HG03460 (cell line): ENCODE measurements around the gene NDUFS6.
"Not testable (repeated sequence)": the region's sequence is repeated elsewhere in the genome, so short reads cannot be mapped to it uniquely, and the experiment has no call there.

Experiments used
- ATAC-seq: cut with Tn5 transposase; IDR thresholded peaks from one replicate; pipeline ENCODE4 v1.9.1; 2021; ENCODE audit not compliant: unreplicated experiment

NDUFS6 gene

DNA sequence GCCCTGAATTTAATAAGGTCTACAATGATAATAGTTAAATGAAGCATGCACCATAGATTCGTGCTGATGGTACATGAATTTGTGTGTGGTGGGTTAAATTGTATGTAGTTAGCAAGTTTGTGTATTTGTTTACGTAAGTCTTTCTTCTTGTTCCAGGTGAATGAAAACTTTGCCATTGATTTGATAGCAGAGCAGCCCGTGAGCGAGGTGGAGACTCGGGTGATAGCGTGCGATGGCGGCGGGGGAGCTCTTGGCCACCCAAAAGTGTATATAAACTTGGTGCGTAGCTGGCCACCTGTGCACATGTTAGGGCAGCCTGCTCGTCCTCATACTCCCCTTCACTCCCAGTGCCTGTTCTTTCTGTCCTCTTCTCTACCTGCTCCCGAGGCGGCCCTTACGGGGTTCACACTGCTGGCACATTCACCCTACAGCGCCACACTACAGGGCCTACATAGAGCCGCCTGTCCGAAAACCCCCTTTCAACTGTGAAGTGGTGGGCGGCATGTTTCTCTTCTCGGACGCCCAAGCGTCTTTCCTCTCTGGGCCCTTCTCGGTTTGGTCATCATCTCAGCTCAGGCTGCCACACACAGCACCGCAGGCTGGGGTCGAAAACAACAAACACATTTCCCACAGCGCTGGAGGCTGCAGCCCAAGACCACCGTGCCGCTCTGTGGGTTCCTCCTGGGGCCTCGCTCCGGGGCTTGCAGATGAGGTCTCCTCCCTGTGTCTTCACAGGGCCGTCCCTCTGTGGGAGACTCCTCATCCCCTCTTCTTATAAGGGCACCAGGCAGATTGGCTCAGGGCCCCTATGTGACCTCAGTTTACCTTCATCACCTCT, 13.2 kb downstream of the NDUFS6 start:
- no peak for ATAC-seq

- ATAC-seq = no peak
These were observed 14.0 kb downstream of the NDUFS6 start for GRCh38 chr5:1815071-1815786.

- no peak for ATAC-seq
These were observed 14.7 kb downstream of the NDUFS6 start for GRCh38 chr5:1815881-1816292.

GRCh38 chr5:1816495-1817089, 15.4 kb downstream of the NDUFS6 start:
- not testable (repeated sequence) for ATAC-seq

GRCh38 chr5:1817261-1818043, 16.2 kb downstream of the NDUFS6 start:
- no peak for ATAC-seq

DNA sequence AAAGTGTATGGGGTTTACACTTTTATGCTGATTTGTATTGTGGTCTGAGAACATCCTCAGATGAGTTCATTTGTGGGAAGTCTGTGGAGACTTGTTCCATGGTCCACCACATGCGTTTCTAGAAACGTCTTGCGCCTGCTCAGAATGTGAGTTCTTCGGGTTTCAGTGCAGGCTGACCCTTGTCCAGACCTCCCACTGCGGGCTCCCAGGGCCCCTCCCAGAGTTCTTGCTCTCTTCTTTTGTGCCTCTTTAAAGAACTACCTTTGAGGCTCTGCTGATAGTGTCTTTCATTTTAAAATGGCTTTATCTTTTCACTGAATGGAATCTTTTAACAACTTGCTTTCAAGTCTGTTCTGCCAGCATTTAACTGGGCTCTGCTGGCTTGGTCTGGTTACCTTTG, 17.6 kb downstream of the NDUFS6 start:
- no peak for ATAC-seq

- ATAC-seq = no peak
These were observed 18.3 kb downstream of the NDUFS6 start for GRCh38 chr5:1819458-1819857.

DNA sequence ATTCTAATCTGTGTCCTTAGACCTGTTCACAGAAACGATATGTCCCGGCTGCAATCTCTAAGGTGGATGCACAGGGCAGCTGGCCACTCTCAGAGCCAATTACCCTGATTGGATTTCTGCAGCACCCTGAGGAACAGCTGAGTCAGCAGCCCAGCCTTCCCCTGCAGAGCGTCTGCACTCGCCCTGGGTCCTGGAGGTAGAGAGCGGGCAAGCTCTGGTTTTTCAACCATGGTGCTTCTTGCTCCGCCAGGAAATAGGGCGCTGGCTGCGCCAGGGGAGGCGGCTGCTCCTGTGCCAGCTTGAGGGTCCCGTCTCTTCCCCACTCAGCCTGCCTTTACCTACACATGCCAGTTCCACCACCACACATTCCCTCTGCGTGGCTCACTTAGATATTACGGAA, 19.2 kb downstream of the NDUFS6 start:
- ATAC-seq = no peak

DNA sequence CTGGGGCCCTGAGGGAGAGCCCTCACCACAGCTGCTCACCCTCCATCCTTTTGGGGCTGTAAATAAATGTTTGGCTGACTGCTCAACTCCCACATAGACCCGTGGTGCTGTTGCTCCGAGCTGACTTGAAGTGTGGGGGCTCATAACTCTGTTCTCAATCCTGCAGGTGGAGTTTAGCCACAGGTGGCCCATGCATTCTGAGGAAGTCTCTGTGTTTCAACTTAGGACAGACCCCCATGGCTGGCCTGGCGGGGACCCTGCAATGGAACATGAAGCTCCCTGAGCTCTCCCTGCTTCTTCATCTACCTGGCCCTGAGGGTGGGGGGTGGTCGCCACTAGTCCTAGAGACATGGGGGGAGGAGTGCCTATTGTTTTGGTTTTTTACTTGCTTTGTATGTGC, 19.7 kb downstream of the NDUFS6 start:
- no peak for ATAC-seq

GRCh38 chr5:1821862-1822261, 20.7 kb downstream of the NDUFS6 start:
- ATAC-seq = no peak

DNA sequence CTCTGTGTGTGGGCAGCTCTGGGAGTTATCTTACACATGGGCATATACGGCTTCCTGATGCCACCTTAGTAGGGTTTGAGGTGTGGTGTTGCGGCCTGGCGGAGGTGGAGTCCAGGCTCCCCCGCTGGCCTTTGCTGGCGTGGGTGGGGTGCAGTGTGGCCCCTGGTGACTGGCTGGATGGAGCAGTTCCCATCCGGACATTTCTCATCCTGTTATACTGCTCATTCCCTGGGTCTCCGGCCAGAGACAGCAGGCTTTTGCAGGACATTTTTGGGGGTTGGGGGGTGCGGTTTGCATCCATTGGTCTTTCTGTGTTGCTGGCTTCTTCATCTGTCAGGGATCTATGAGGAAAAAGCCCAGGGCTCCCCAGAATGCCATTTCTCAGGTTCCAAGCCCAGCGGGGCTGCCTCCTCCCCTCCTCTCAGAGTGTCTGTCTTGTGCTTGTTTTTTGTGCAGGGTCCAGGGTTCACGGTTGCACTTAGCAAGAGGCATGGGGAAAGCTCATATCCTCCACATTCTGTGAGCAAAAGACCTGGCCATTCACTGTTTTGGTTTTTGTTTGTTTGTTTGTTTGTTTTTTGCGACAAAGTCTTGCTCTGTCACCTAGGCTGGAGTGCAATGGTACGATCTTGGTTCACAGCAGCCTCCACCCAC, 22.3 kb downstream of the NDUFS6 start:
- ATAC-seq = no peak

DNA sequence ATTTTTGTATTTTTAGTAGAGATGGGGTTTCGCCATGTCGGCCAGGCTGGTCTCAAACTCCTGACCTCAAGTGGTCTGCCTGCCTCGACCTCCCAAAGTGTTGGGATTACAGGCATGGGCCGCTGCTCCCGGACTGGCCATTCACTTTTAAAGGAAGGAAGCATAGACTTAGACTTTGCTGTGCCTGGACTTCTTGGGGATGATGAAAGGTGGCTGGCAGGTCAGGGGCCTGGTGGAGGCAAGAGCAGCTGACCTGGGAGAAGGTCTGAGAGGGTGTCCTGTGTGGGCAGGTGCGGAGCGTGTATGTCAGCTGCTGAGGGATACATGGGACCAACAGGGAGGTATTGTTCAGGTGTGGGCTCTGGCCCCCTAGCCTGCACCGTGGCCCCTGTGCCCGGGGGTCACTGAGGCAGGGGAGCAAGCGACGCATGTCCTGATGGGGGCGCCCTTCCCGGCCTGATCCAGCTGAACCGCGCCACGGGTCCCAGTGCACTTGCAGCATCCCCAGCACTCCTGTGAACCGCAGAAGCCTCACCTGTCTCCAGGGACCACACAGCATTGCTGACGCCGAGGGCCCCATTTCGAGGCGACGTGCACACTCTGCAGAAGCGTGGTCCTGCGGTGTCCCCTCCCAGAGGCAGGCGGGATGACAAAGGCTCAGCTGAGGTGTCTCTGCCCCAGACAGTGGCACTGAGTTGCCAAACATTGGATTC, 23.1 kb downstream of the NDUFS6 start:
- no peak for ATAC-seq

GRCh38 chr5:1824903-1825841, 24.0 kb downstream of the NDUFS6 start:
- no peak for ATAC-seq

GRCh38 chr5:1826235-1826980, 25.2 kb downstream of the NDUFS6 start:
- no peak for ATAC-seq

- no peak for ATAC-seq
These were observed 26.0 kb downstream of the NDUFS6 start for GRCh38 chr5:1827025-1827885.

GRCh38 chr5:1827886-1828397, 26.7 kb downstream of the NDUFS6 start:
- no peak for ATAC-seq

DNA sequence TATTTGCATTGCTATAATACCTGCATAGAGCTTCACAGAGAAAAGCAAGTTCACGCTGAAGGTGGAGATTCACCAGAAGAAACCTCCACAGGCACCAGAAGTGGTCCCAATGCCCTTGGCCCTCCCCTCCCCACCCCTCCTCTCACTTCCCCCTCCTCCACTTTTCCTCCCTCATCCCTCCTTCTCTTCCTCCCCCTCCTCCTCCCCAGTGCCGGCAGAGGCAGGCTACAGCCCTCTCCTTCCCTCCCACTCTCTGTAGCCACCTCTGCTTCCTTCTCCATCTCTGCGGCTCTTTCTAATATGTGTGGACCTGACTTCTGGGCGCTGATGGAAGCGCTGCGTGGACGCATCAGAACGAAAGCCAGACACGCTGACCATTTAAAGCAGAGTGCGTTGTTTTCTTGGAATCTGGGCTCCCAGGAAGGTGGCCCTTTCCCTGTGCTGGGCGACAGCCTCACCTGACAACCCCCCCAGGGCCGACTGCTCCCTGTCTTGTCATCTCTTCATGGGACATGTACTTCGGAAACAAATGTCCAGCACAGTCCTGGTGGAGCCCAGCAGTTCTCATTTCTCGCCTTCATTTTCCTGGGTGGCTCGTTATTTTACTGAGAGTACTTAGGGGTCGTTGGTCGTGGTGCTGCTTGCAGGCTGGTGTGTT, 29.5 kb downstream of the NDUFS6 start:
- no peak for ATAC-seq
